Measurements from ENCODE around the gene CDK5.

CDK5 gene

DNA sequence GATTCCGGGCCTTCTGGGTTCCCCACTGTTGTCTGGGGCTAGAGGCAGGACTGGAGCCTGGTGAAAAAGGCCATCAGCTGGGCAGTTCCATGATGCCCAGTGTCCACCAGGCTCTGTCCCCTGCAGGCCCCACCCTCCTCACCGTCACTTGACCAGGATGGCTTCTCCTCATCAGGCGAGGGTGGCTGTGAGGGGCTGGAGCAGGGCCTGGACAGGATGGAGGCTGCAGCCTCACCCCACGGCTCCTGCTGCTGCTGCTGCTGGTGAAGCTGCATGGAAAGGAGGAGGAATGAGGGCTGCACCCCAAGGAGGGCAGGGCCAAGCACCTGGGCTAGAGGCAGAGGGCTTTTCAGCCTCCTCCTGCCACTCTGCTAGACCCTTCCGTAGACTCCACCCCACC, 41.7 kb downstream of the CDK5 start:
- TF ChIP-seq, protein P1, sequence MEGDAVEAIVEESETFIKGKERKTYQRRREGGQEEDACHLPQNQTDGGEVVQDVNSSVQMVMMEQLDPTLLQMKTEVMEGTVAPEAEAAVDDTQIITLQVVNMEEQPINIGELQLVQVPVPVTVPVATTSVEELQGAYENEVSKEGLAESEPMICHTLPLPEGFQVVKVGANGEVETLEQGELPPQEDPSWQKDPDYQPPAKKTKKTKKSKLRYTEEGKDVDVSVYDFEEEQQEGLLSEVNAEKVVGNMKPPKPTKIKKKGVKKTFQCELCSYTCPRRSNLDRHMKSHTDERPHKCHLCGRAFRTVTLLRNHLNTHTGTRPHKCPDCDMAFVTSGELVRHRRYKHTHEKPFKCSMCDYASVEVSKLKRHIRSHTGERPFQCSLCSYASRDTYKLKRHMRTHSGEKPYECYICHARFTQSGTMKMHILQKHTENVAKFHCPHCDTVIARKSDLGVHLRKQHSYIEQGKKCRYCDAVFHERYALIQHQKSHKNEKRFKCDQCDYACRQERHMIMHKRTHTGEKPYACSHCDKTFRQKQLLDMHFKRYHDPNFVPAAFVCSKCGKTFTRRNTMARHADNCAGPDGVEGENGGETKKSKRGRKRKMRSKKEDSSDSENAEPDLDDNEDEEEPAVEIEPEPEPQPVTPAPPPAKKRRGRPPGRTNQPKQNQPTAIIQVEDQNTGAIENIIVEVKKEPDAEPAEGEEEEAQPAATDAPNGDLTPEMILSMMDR (IDR thresholded peaks at IDR 0.05; ENCODE audit: insufficient read depth, low read length), result no peak
- TF ChIP-seq POLR2AphosphoS5 (IDR thresholded peaks at IDR 0.05; ENCODE audit: low read depth) (no peak), SPI1 (IDR thresholded peaks at IDR 0.05; ENCODE audit: borderline replicate concordance, low read depth) (no peak), REST (IDR thresholded peaks at IDR 0.05; ENCODE audit: insufficient replicate concordance, low read depth) (no peak), GABPA (IDR thresholded peaks at IDR 0.05; ENCODE audit: low read depth) (no peak)

GRCh38 chr7:151014950-151015349, 42.7 kb downstream of the CDK5 start:
- H3K27me3 ChIP-seq (ENCODE audit: insufficient read depth, poor library complexity, severe bottlenecking), result peaks cover 19% of the 10 kb centered on the region
- H3K4me3 ChIP-seq (replicated peaks; ENCODE audit: insufficient read depth, low read length), result no peak overlapping the region

More for the DNA sequence above, 41.7 kb downstream of the CDK5 start:
- Histone ChIP-seq H3K27me3 (ENCODE audit: insufficient read depth, poor library complexity, severe bottlenecking) (peaks cover 24% of the 10 kb centered on the region), H3K27ac (replicated peaks) (no peak overlapping the region), H3K4me3 (replicated peaks; ENCODE audit: insufficient read depth, low read length) (no peak overlapping the region)
- no peak for DNase-seq (ENCODE audit: low read depth in 1 of 2, low spot score in 1 of 2)

GRCh38 chr7:151013733-151014497, 43.8 kb downstream of the CDK5 start:
- DNase-seq (ENCODE audit: low read depth in 1 of 2, low spot score in 1 of 2), result peak; percentile 90 to 92
- H3K27me3 ChIP-seq (ENCODE audit: insufficient read depth, poor library complexity, severe bottlenecking), result peaks cover 11% of the 10 kb centered on the region
- peak overlapping the region; percentile 46 for H3K4me3 ChIP-seq (replicated peaks; ENCODE audit: insufficient read depth, low read length)
- TF ChIP-seq GABPA (IDR thresholded peaks at IDR 0.05; ENCODE audit: low read depth), result no peak
- peak; percentile 61 for TF ChIP-seq SPI1 (IDR thresholded peaks at IDR 0.05; ENCODE audit: borderline replicate concordance, low read depth)
- peak overlapping the region; percentile 43 for H3K27ac ChIP-seq (replicated peaks)

More at GRCh38 chr7:151014950-151015349, 42.7 kb downstream of the CDK5 start:
- no peak for DNase-seq (ENCODE audit: low read depth in 1 of 2, low spot score in 1 of 2)
- no peak for TF ChIP-seq POLR2AphosphoS5 (IDR thresholded peaks at IDR 0.05; ENCODE audit: low read depth)
- TF ChIP-seq GABPA (IDR thresholded peaks at IDR 0.05; ENCODE audit: low read depth), result no peak
- TF ChIP-seq REST (IDR thresholded peaks at IDR 0.05; ENCODE audit: insufficient replicate concordance, low read depth), result no peak
- no peak for TF ChIP-seq SPI1 (IDR thresholded peaks at IDR 0.05; ENCODE audit: borderline replicate concordance, low read depth)
- H3K27ac ChIP-seq (replicated peaks), result no peak overlapping the region

- H3K4me3 ChIP-seq (replicated peaks; ENCODE audit: insufficient read depth, low read length), result no peak overlapping the region
- TF ChIP-seq GABPA (IDR thresholded peaks at IDR 0.05; ENCODE audit: low read depth), result no peak
- TF ChIP-seq POLR2AphosphoS5 (IDR thresholded peaks at IDR 0.05; ENCODE audit: low read depth), result no peak
- TF ChIP-seq, protein P1 (IDR thresholded peaks at IDR 0.05; ENCODE audit: insufficient read depth, low read length), result no peak
- no peak for TF ChIP-seq REST (IDR thresholded peaks at IDR 0.05; ENCODE audit: insufficient replicate concordance, low read depth)
- no peak for TF ChIP-seq SPI1 (IDR thresholded peaks at IDR 0.05; ENCODE audit: borderline replicate concordance, low read depth)
Observed at GRCh38 chr7:151013356-151013732, 44.4 kb downstream of the CDK5 start.

More at GRCh38 chr7:151013356-151013732, 44.4 kb downstream of the CDK5 start:
- Histone ChIP-seq H3K27me3 (ENCODE audit: insufficient read depth, poor library complexity, severe bottlenecking) (peaks cover 7% of the 10 kb centered on the region), H3K27ac (replicated peaks) (no peak overlapping the region; the same call in 1 of the 2 replicates)
- DNase-seq (ENCODE audit: low read depth in 1 of 2, low spot score in 1 of 2), result no peak

Data from HL-60 (cell line).